NB4 (cell line): Measurements from ENCODE around the gene EPHA4.

Experiments used
- DNase-seq: peaks from one replicate; pipeline ENCODE4 v3.0.0; 2010; ENCODE audit warnings: low read depth
- H3K4me3 ChIP-seq: one replicate; pipeline ENCODE4 v1.5.1; 2011; ENCODE audit warnings: mild to moderate bottlenecking, low read depth, low read length, moderate library complexity
- CTCF ChIP-seq: IDR thresholded peaks from one replicate; pipeline ENCODE4 v1.5.1; 2012; ENCODE audit warnings: low read depth, low read length
- MAX ChIP-seq: IDR thresholded peaks from 2 replicates; pipeline ENCODE4 v1.6.1; 2011; ENCODE audit warnings: low read depth, low read length
- MYC ChIP-seq: IDR thresholded peaks from 2 replicates; pipeline ENCODE4 v1.6.1; 2011; ENCODE audit warnings: low read depth, low read length
- POLR2A ChIP-seq: IDR thresholded peaks from 2 replicates; pipeline ENCODE4 v1.6.1; 2011; ENCODE audit warnings: mild to moderate bottlenecking; ENCODE audit not compliant: insufficient read length; ENCODE audit errors: extremely low read depth

Gene EPHA4

GRCh38 chr2:221518935-221519625 lies 53.0 kb downstream of the EPHA4 start:
- no peak overlapping the region for H3K4me3 ChIP-seq
- TF ChIP-seq CTCF: no peak
- no peak for TF ChIP-seq MAX
- TF ChIP-seq POLR2A: no peak
- TF ChIP-seq MYC: no peak
- no peak for DNase-seq

GRCh38 chr2:221518201-221518934 lies 53.7 kb downstream of the EPHA4 start:
- no peak for DNase-seq
- no peak overlapping the region for H3K4me3 ChIP-seq
- no peak for TF ChIP-seq MAX
- TF ChIP-seq MYC: no peak
- no peak for TF ChIP-seq CTCF
- TF ChIP-seq POLR2A: no peak

GRCh38 chr2:221517696-221518151 lies 54.4 kb downstream of the EPHA4 start:
- peak; percentile 35 for DNase-seq
- H3K4me3 ChIP-seq: no peak overlapping the region
- TF ChIP-seq MYC (no peak), MAX (no peak), CTCF (no peak), POLR2A (no peak)

GRCh38 chr2:221517146-221517695 lies 54.9 kb downstream of the EPHA4 start:
- TF ChIP-seq MAX (no peak), POLR2A (no peak), CTCF (no peak), MYC (no peak)
- no peak for DNase-seq
- no peak overlapping the region for H3K4me3 ChIP-seq

GRCh38 chr2:221515864-221516263 lies 56.2 kb downstream of the EPHA4 start:
- no peak overlapping the region for H3K4me3 ChIP-seq
- TF ChIP-seq MAX (no peak), CTCF (no peak), MYC (no peak), POLR2A (no peak)
- DNase-seq: no peak
